GM10266 (cell line): ENCODE results near the gene MPIG6B.

Source experiments
- DNase-seq: peaks from one replicate; pipeline ENCODE4 v3.0.0; 2012; ENCODE audit errors: extremely low spot score
- CTCF ChIP-seq: IDR thresholded peaks from 2 replicates; pipeline ENCODE4 v1.5.1; 2012; ENCODE audit warnings: mild to moderate bottlenecking, low read depth; ENCODE audit not compliant: control insufficient read depth, insufficient read depth; ENCODE audit errors: missing control alignments

MPIG6B gene

GRCh38 chr6:31691078-31691463 is 32.1 kb upstream of the MPIG6B start:
- DNase-seq, result no peak
- no peak for TF ChIP-seq CTCF

GRCh38 chr6:31691564-31692108 is 31.5 kb upstream of the MPIG6B start:
- no peak for DNase-seq
- TF ChIP-seq CTCF, result no peak

- no peak for DNase-seq
- TF ChIP-seq CTCF, result no peak
Observed at GRCh38 chr6:31692353-31692752, 30.8 kb upstream of the MPIG6B start.

- no peak for DNase-seq
- TF ChIP-seq CTCF, result no peak
Observed at GRCh38 chr6:31692886-31693285, 30.3 kb upstream of the MPIG6B start.

- no peak for TF ChIP-seq CTCF
Observed at GRCh38 chr6:31693535-31693934, 29.6 kb upstream of the MPIG6B start.

GRCh38 chr6:31697555-31697954 is 25.6 kb upstream of the MPIG6B start:
- TF ChIP-seq CTCF, result no peak
- no peak for DNase-seq

More at GRCh38 chr6:31693535-31693934, 29.6 kb upstream of the MPIG6B start:
- DNase-seq, result no peak

- no peak for DNase-seq
Observed at GRCh38 chr6:31700740-31701401, 22.3 kb upstream of the MPIG6B start.

More at GRCh38 chr6:31700740-31701401, 22.3 kb upstream of the MPIG6B start:
- no peak for TF ChIP-seq CTCF
